B cell (primary cell): ENCODE results near the gene TRIM16. TPM values are rescaled to one million over a fixed set of nuclear protein-coding genes. Genes with fewer than 3 reads are reported as not detected.

ENCODE experiments used
- ATAC-seq: fragments of 200-7000 bp; cut with Tn5 transposase; one replicate; pipeline ENCODE4 v1.10.0; 2021; ENCODE audit warnings: low read depth, mild to moderate bottlenecking, moderate number of reproducible peaks, moderate library complexity
- CTCF ChIA-PET: fragments of 350-600 bp; sonication (Branson Sonifier 250); formaldehyde crosslinking; loops from one replicate; lab custom pipeline; 2021; ENCODE audit warnings: antibody characterized with exemption, inconsistent platforms; lab: Charles Lee
- POLR2A ChIA-PET: fragments of 350-600 bp; sonication (Branson Sonifier 250); formaldehyde crosslinking; loops from one replicate; lab custom pipeline; 2021; ENCODE audit warnings: antibody characterized with exemption; lab: Charles Lee
- DNase-seq: peaks from one replicate; pipeline ENCODE4 v3.0.0; 2013
- H2AFZ ChIP-seq: 2 replicates; pipeline ENCODE4 v1.6.1; 2012; ENCODE audit warnings: mild to moderate bottlenecking, low read depth, low read length; ENCODE audit not compliant: insufficient read depth, poor library complexity, severe bottlenecking
- H3K27ac ChIP-seq, 2 donors: 1 replicate in 1 of 2; 2 replicates in 1 of 2; pipeline ENCODE4 v1.5.1; 2012 to 2013; ENCODE audit warnings: low read length in 2 of 2, mild to moderate bottlenecking in 2 of 2, moderate library complexity in 1 of 2
- H3K27me3 ChIP-seq, 4 experiments: fragments of 200-600 bp in 1 of 4; sonication (generic) in 1 of 4; replicated peaks in 1 of 4; 1 replicate in 2 of 4; 2 replicates in 2 of 4; pipeline versions ENCODE4 v1.6.1 to v1.7.0; 2013 to 2016; ENCODE audit warnings: low read length in 3 of 4, mild to moderate bottlenecking in 2 of 4, mixed read lengths in 1 of 4, moderate library complexity in 1 of 4; ENCODE audit not compliant: insufficient read depth in 4 of 4, control insufficient read depth in 3 of 4; ENCODE audit errors: control extremely low read depth in 1 of 4
- H3K36me3 ChIP-seq, 2 experiments: replicated peaks in 1 of 2; 1 replicate in 1 of 2; 2 replicates in 1 of 2; pipeline versions ENCODE4 v1.6.1 to v1.7.1; 2013; ENCODE audit warnings: low read length in 1 of 2; ENCODE audit not compliant: insufficient read depth in 2 of 2, control insufficient read depth in 1 of 2; ENCODE audit errors: control extremely low read depth in 1 of 2, extremely low read depth in 1 of 2
- H3K4me1 ChIP-seq, 2 donors: fragments of 200-600 bp in 1 of 2; sonication (generic) in 1 of 2; 1 replicate in 1 of 2; 2 replicates in 1 of 2; pipeline versions ENCODE4 v1.5.1 to v1.6.1; 2013 to 2017; ENCODE audit warnings: low read length in 2 of 2; ENCODE audit not compliant: control insufficient read depth in 2 of 2, insufficient read depth in 2 of 2
- H3K4me2 ChIP-seq: replicated peaks from 2 replicates; pipeline ENCODE3; 2012; ENCODE audit warnings: mild to moderate bottlenecking, low read depth, low read length; ENCODE audit not compliant: poor library complexity, severe bottlenecking
- H3K4me3 ChIP-seq, 5 experiments: fragments of 200-600 bp in 1 of 5; sonication (generic) in 1 of 5; 1 replicate in 3 of 5; 2 replicates in 2 of 5; pipeline versions ENCODE4 v1.5.1 to v1.7.0; 2011 to 2016; ENCODE audit warnings: low read length in 4 of 5, mild to moderate bottlenecking in 4 of 5, low read depth in 2 of 5, control low read depth in 1 of 5, moderate library complexity in 1 of 5; ENCODE audit not compliant: insufficient read depth in 1 of 5; ENCODE audit errors: control extremely low read depth in 1 of 5, extremely low read depth in 1 of 5
- H3K79me2 ChIP-seq: fragments of 200-600 bp; sonication (generic); one replicate; pipeline ENCODE4 v1.6.0; 2016; ENCODE audit warnings: low read length; ENCODE audit not compliant: control insufficient read depth, insufficient read depth
- H3K9ac ChIP-seq: fragments of 200-600 bp; sonication (generic); 2 replicates; pipeline ENCODE4 v1.6.1; 2017; ENCODE audit warnings: mild to moderate bottlenecking, low read length, moderate library complexity
- H3K9me3 ChIP-seq, 3 donors: one replicate each; pipeline versions ENCODE4 v1.6.1 to v1.7.1; 2013; ENCODE audit warnings: low read length in 2 of 3; ENCODE audit not compliant: control insufficient read depth in 2 of 3, insufficient read depth in 1 of 3; ENCODE audit errors: control extremely low read depth in 1 of 3
- H4K20me1 ChIP-seq: 2 replicates; pipeline ENCODE4 v1.6.0; 2012; ENCODE audit warnings: mild to moderate bottlenecking, low read length; ENCODE audit not compliant: insufficient read depth, control insufficient read depth, poor library complexity, severe bottlenecking
- H3K27ac Mint-ChIP-seq: one replicate; pipeline ENCODE4 v1.8.0; 2021; ENCODE audit warnings: mixed read lengths
- H3K27me3 Mint-ChIP-seq: one replicate; pipeline ENCODE4 v1.8.0; 2021; ENCODE audit warnings: mixed read lengths
- H3K4me1 Mint-ChIP-seq: one replicate; pipeline ENCODE4 v1.8.0; 2021; ENCODE audit warnings: mixed read lengths
- H3K4me3 Mint-ChIP-seq: one replicate; pipeline ENCODE4 v1.8.0; 2021; ENCODE audit warnings: mixed read lengths
- H3K9me3 Mint-ChIP-seq: one replicate; pipeline ENCODE4 v1.8.0; 2022; ENCODE audit warnings: mixed read lengths; ENCODE audit not compliant: insufficient read depth
- CTCF ChIP-seq: fragments of 200-600 bp; IDR thresholded peaks from one replicate; pipeline ENCODE4 v1.8.0; 2022; ENCODE audit warnings: antibody characterized with exemption, mild to moderate bottlenecking
- EZH2 ChIP-seq: IDR thresholded peaks from 2 replicates; pipeline ENCODE4 v1.6.1; 2012; ENCODE audit warnings: borderline replicate concordance, low read depth, mild to moderate bottlenecking, moderate library complexity, low read length; ENCODE audit not compliant: insufficient read depth, poor library complexity, severe bottlenecking
- WGBS: methylation state at CpG from one replicate; pipeline ENCODE4 v1.1.5; 2013; ENCODE audit warnings: missing lambda C conversion rate; ENCODE audit not compliant: insufficient coverage; 5-methylcytosine and 5-hydroxymethylcytosine counted together
- intact Hi-C: fragments of 100-400 bp; cut with micrococcal nuclease; formaldehyde crosslinking; loops from one replicate; pipeline ENCODE4 v1.10.0; 2022
- polyA plus RNA-seq: library from polyadenylated mRNA; depleted of rRNA; stranded (reverse); fragments of >200 nt; gene quantifications from 2 replicates; pipeline ENCODE4 v1.2.3, GENCODE V29; 2012
- total RNA-seq, 2 donors: library from RNA; stranded (reverse); fragments of 120-200 nt in 1 of 2; gene quantifications; 1 replicate in 1 of 2; 2 replicates in 1 of 2; pipeline versions ENCODE4 v1.2.3 to v1.2.4, GENCODE V29; 2013 to 2022

Gene TRIM16
- total and polyA plus RNA-seq, 2 donors (not counting 1 experiment from before 2014, with no cell fraction given): 5.6 to 7.8 TPM

GRCh38 chr17:15652960-15653359, 31.2 kb downstream of the TRIM16 start:
- Mint-ChIP-seq H3K4me1 (peaks cover 4% of the 10 kb centered on the region), H3K9me3 (no peaks in the 10 kb centered on the region), H3K27me3 (no peaks in the 10 kb centered on the region), H3K4me3 (no peak overlapping the region), H3K27ac (no peak overlapping the region)
- Histone ChIP-seq H2AFZ (no peak overlapping the region), H3K4me1 (no peaks in the 10 kb centered on the region), H3K36me3 (no peaks in the 10 kb centered on the region), H3K9me3 (no peaks in the 10 kb centered on the region), H3K27me3 (no peaks in the 10 kb centered on the region), H3K4me3 (no peak overlapping the region), H3K79me2 (no peaks in the 10 kb centered on the region), H3K4me2 (no peak overlapping the region), H4K20me1 (no peaks in the 10 kb centered on the region), H3K27ac (no peak overlapping the region), H3K9ac (no peak overlapping the region)
- DNase-seq (no peak), ATAC-seq (no peak)
- no peak for TF ChIP-seq EZH2
- no peak for TF ChIP-seq CTCF
- ChIA-PET POLR2A (no interaction called here), CTCF (no interaction called here)
- intact Hi-C loops: no loop called here
- whole genome bisulfite sequencing: 98% methylated on average over 4 of the region's 6 CpGs

GRCh38 chr17:15651583-15652110, 32.5 kb downstream of the TRIM16 start:
- peaks cover 4% of the 10 kb centered on the region for H3K4me1 Mint-ChIP-seq
- Histone ChIP-seq H4K20me1 (no peaks in the 10 kb centered on the region), H3K36me3 (no peaks in the 10 kb centered on the region), H3K79me2 (no peaks in the 10 kb centered on the region), H2AFZ (no peak overlapping the region), H3K27ac (no peak overlapping the region), H3K4me2 (no peak overlapping the region), H3K4me3 (no peak overlapping the region), H3K27me3 (no peaks in the 10 kb centered on the region), H3K9me3 (no peaks in the 10 kb centered on the region), H3K9ac (no peak overlapping the region), H3K4me1 (no peaks in the 10 kb centered on the region)
- H3K9me3 Mint-ChIP-seq: no peaks in the 10 kb centered on the region
- ChIA-PET POLR2A (no interaction called here), CTCF (no interaction called here)
- 5% methylated on average over 5 of the region's 8 CpGs for WGBS
- H3K4me3 Mint-ChIP-seq: no peak overlapping the region
- intact Hi-C loops: no loop called here
- TF ChIP-seq CTCF: no peak
- H3K27me3 Mint-ChIP-seq: no peaks in the 10 kb centered on the region
- DNase-seq: no peak
- H3K27ac Mint-ChIP-seq: no peak overlapping the region
- no peak for ATAC-seq
